Endothelial cell of hepatic sinusoid (primary cell): ENCODE measurements around the gene NADK.
"Not testable (repeated sequence)": the region's sequence is repeated elsewhere in the genome, so short reads cannot be mapped to it uniquely, and the experiment has no call there.

Source experiments
- in situ Hi-C: cut with HindIII; loops from 2 replicates; pipeline ENCODE4 v1.10.0; 2017; ENCODE audit warnings: low sequenced_read_pairs

NADK gene

DNA sequence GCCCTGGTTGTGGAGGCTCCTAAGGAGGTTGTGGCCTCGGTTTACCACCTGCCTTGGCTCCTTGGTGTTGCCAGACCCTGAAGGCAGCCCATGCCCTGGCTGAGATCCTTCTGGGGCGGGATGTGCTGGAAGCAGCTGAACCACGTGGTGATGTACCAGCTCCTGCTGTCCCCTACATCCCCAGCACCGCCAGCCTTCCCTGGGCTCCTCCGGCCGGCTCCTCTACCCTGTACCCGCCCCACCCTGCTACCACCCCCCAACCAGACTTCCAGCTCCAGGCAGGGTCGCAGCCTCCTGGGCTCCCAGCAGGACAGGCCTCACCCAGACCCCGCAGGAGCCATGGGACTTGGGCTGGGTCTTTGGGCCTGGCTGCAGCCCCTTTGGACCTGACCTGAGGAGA lies 28.3 kb downstream of the NADK start:
- in situ Hi-C loops, result not testable (repeated sequence)

- in situ Hi-C loops, result no loop called here
These were observed 29.5 kb downstream of the NADK start for GRCh38 chr1:1748686-1749321.

DNA sequence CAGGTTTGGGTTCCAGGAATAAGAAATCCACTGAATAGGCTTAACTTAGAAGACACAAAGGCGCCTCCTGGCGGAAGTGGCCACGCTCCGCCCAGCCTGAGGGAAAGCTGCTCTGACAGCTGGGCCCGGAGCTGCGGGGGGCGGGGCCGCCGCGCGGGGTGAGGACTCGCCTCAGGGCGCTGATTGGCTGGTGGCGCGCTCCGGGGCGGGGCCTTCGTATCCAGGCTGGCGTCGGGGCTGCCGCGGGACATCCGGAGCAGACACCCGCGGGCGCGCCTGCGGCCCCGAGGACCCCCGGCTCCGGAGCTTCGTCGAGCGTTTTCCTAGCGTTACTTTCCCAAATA lies 31.7 kb downstream of the NADK start:
- in situ Hi-C loops, result not testable (repeated sequence)

GRCh38 chr1:1745651-1746565 lies 32.4 kb downstream of the NADK start:
- in situ Hi-C loops, result not testable (repeated sequence)

DNA sequence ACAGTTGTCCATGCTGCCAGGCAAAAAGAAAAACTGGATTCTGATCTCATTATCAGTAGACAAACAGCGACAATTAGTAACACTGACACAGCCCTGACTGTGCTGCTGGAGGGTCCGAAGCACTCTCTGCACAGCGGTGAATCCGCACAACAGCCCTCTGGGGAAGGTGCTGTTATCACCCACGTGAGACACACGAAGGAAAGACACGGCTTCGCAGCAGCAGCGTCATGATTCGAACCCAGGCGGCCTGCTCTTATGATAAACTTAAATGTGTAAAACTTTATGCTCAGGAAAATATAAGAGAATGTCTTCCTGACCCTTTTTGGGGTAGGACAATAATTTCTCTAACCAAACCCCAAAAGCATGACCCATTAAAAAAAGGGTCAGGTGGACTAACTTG lies 35.7 kb downstream of the NADK start:
- in situ Hi-C loops, result not testable (repeated sequence)

DNA sequence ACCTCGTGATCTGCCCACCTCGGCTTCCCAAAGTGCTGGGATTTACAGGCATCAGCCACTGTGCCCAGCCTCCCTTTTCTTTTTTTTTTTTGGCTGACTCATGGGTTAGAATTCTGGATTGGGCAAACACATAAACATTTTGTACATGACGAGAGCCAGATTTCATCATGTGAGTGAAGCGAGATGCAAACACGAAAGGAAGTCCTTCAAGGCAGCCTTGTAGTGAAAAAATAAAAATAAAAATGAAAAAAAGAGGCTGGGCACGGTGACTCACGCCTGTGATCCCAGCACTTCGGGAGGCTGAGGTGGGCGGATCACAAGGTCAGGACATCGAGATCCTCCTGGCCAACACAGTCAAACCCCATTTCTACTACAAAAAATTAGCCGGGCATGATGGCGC lies 37.3 kb downstream of the NADK start:
- in situ Hi-C loops, result not testable (repeated sequence)

GRCh38 chr1:1738799-1739337 lies 39.4 kb downstream of the NADK start:
- in situ Hi-C loops, result not testable (repeated sequence)

- in situ Hi-C loops, result not testable (repeated sequence)
These were observed 40.3 kb downstream of the NADK start for GRCh38 chr1:1737675-1738590.

- in situ Hi-C loops, result no loop called here
These were observed 45.9 kb downstream of the NADK start for GRCh38 chr1:1732381-1732780.

DNA sequence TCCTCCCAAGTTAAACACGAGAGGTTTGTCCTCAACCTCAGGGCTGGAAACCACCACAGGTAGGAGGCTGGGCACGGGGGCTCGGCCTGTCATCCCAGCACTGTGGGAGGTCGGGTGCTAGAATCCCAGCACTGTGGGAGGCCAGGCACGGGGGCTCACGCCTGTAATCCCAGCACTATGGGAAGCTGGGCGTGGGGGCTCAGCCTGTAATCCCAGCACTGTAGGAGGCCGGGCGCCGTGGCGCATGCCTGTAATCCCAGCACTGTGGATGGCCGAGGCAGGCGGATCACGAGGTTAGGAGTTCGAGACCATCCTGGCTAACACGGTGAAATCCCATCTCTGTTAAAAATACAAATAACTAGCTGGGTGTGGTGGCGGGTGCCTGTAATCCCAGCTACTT lies 47.4 kb downstream of the NADK start:
- in situ Hi-C loops, result no loop called here

- in situ Hi-C loops, result not testable (repeated sequence)
These were observed 48.0 kb downstream of the NADK start for GRCh38 chr1:1730230-1730629.

- in situ Hi-C loops, result not testable (repeated sequence)
These were observed 49.0 kb downstream of the NADK start for GRCh38 chr1:1729116-1729816.

DNA sequence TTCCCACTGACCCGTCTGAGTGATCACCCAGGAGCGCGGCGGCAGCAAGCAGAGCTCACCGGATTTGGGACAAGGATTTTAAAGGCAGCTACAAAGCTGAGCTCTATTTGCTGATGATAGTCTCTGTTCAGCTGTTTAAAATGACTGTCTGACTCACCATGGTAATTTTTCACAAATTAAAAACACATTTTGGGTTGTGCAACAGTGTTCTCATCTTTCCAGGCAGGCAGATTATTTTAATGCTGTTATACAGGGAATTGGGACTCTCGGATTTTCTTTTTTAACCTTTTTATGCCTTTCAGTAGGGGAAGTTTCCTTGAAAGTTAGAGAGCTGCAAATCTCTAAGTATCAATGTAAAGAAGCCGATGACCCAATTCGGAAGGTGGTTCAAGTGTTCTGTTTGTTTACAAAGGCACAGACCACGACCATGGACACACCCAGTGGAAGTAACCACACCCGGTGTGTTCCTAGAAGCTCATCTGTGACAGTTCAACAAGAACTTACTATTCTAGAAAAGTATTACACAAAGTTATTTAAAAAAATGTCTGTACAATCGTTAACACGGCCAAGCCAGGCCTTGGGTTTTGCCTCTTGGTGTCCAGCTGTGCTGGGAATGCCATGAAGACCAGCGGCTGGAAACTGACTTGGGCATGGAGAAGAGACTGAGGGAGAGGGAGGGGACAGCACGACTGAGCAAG lies 49.8 kb downstream of the NADK start:
- in situ Hi-C loops, result not testable (repeated sequence)

GRCh38 chr1:1727131-1727651 lies 51.1 kb downstream of the NADK start:
- in situ Hi-C loops, result not testable (repeated sequence)

GRCh38 chr1:1726088-1726487 lies 52.2 kb downstream of the NADK start:
- in situ Hi-C loops, result not testable (repeated sequence)

GRCh38 chr1:1724035-1724864 lies 54.0 kb downstream of the NADK start, which contains the start of gene CDK11A:
CDK11A (minus strand) TSS chr1:1724357; CDS start chr1:1722818, 1,539 bp downstream.
- in situ Hi-C loops, result not testable (repeated sequence)

DNA sequence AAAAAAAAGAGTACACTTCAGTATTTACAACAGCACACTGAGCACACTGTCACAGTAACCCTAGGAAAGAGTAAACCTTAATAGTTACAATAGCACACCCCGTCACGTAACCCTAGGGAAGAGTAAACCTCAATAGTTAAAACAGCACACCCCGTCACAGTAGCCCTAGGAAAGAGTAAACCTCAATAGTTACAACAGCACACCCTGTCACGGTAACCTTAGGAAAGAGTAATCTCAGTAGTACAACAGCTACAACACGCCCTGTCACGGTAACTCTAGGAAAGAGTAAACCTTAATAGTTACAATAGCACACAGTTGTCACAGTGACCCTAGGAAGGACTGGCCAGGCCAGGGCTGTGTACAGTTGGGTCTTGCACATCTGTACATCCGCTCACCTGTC lies 57.1 kb downstream of the NADK start:
- in situ Hi-C loops, result no loop called here

DNA sequence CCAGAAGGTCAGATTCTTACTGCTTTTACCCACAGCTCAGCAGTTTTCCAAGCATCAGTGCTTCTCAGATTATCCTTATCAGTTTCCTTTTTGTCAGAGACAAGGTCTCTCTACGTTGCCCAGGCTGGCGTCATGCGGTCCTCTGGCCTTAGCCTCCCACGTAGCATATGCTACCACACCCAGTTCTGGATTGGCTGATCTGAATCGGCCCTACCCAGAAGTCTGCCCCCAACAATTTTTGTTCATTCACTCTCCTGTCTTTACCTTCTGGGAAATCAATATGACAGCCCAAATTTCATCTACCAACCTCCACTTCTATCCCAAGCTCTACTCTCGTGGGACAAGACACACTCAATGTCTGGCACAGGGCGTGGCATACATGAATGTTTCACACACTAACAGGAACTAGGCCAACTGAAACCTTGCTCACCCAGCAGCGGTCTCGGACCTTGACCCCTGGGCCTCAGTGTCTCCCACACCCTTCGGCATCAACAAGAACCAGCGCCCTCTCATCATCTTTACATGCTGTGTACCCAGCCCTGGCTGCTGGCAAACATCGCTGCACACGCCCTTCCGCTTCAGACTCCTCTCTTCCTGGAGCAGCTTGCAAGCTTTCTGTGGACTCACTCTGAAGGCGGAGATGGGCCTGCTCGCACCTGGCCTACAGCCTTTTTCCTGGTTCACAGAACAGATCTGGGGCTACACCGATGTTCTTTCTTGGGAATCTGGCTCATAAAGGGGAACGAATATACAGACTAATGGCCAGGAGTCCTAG lies 63.0 kb downstream of the NADK start:
- in situ Hi-C loops, result not testable (repeated sequence)
